ENCODE data around the gene TAS2R60.
A peak's percentile ranks its signal among the peaks of the same experiment; 100 is the strongest.
"Not testable (repeated sequence)": the region's sequence is repeated elsewhere in the genome, so short reads cannot be mapped to it uniquely, and the experiment has no call there.

The TAS2R60 gene, protein sequence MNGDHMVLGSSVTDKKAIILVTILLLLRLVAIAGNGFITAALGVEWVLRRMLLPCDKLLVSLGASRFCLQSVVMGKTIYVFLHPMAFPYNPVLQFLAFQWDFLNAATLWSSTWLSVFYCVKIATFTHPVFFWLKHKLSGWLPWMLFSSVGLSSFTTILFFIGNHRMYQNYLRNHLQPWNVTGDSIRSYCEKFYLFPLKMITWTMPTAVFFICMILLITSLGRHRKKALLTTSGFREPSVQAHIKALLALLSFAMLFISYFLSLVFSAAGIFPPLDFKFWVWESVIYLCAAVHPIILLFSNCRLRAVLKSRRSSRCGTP

DNA sequence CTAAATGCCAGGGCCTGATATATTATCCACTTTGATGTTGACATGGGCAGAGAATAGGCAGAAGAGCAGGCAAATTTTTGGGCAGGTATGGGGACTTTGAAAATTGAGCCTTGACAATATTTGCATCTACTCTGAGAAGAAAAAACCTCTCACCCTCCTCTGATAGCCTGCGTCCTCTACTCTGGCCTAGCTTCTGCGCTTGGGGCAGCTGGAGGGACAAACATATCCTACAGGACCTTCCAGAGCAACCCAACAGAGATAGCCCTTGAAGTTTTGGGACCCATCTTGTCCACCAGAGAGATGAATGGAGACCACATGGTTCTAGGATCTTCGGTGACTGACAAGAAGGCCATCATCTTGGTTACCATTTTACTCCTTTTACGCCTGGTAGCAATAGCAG is at the start of gene TAS2R60:
Gene TAS2R60, plus strand, starts transcription at position 301 of the 400 bp plus-strand sequence. Its CDS starts 0 bp downstream, at position 301.
- DNase-seq = no peak

DNA sequence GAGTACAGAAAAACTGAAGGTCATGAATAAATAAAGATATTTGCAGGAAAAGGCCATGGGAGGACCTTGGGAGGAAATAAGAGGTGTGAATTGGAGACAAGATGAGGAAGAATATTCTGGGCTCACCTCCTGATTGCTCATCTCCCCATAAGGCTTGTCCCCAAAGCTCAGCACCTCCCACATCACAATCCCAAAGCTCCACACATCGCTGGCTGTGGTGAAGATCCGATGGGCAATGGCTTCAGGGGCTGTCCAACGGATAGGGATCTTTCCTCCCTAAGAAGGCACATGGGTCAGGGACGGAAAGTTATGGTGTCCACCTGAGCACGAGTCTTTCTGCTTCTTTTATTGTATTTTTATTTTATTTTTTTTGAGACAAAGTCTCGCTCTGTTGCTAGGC is 49.2 kb upstream of the TAS2R60 start:
- DNase-seq = no peak

DNA sequence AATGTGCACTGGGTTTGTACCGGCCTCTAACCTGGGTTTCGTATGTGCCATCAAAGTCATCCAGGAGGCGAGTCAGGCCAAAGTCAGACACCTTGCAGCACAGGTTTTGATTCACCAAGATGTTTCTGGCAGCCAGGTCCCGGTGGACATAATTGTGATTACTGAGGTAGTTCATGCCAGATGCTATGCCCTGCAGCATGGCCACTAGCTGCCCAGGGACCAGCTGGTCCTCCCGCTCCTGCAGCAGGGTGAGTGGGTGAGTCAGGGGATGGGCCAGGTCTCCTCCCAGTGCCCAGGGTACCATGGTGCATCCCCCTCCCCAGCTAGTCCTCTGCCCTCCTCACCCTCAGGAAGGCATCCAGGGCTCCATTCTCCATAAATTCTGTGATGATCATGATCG is 48.5 kb upstream of the TAS2R60 start:
- no peak for DNase-seq

DNA sequence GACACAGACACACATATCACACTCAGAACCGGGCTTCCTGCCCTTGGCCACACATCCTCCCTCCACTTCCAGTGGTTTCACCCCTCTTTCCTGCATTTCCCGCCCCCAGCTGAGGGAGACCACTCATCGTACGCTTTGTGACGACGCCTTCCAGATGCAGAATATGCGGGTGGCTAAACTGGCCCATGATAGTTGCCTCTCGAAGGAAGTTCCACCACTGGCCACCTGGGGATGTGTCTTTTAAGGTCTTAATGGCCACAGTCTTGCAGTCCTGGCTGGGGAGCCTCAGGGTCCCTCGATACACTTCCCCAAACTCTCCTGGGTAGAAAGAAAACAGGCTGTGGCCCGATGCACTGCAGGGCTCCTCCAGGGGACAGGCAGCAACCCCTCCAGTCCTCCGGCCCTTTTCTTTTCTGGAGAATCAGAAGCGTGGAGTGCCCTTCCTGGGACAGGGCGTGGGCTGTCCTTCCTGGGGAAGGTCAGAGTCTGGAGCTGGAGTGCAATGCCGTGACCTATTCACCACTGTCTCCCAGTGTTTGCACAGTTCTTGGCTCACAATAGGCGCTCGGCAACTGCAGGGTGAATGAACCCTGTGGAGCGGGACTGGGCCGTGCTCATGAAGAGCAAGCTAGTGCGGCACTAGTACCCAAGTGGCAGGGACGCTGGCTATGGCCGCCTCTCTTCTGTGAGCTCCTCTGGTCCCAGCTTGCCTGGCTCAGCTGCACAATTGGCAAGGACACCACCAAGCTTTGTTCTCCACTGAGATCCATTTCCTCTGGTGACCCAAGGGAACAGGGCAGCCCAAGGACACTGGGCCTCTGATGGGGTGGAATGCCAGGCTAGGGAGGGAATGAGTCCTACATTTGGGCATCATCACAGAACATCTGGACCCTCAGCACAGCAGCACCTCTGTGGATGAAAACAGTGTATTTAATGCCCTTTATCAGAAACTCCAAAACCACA is 47.8 kb upstream of the TAS2R60 start:
- DNase-seq = no peak

DNA sequence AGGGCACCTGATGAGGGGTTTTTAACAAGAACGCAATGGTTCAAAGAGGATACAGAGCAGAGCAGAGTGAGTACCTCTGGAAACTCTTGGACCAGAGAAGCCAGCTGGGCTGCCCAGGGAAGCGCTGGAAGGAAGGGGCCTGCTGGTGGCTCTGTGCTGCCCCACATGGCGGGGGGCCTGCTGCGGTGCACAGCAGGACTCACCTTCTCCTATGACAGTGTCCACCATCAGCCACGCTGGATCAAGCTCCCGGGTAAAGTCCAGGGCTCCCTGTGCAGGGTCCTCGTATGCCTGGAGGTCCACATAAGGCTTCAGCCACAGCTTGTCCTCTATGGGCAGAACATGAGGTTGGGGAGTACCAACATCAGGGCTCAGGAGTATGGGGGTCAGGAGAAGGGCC is 47.1 kb upstream of the TAS2R60 start:
- no peak for DNase-seq

DNA sequence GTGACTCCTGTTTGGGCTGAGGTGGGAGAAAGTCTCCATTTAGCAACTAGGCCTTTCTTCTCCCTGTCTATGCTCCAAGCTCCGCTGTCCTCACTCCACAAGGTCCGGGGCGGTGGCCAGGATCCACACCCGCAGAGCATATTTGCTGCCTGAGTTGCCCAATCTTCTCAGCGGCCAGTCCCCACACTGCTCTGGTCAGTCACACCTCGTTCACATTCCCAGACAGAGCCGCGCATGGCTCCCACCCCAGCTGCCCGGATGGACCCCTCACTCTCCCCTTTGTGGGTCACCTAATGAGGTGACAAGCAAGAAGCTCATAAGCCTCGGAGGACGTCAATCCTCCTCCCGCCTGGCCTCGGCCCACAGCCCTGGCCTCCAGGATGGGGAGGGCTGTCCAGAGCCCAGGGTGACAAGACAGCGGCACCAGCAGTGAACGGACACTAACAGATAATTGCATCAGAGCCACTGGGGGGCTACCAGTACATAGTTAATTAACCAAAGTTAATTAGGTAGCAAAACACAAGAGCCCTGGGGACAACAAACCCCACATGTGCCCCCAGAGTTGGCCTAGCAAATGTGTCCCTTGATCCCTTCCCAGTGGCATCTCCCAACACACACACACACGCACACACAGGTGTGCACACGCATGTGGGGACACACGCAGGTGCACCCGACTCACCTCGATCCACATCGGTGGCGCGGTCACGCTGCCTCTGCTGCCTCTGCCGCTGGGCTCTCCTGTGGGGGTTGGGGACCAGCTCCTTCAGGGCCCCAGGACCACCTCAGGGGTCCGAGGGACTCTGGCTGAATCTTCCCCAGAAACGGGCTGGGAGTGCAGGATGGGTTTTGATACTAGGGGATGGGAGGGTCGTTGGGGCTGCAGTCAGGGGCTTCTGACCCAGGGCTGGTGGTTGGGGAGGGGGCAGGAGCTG is 46.4 kb upstream of the TAS2R60 start:
- DNase-seq = no peak

DNA sequence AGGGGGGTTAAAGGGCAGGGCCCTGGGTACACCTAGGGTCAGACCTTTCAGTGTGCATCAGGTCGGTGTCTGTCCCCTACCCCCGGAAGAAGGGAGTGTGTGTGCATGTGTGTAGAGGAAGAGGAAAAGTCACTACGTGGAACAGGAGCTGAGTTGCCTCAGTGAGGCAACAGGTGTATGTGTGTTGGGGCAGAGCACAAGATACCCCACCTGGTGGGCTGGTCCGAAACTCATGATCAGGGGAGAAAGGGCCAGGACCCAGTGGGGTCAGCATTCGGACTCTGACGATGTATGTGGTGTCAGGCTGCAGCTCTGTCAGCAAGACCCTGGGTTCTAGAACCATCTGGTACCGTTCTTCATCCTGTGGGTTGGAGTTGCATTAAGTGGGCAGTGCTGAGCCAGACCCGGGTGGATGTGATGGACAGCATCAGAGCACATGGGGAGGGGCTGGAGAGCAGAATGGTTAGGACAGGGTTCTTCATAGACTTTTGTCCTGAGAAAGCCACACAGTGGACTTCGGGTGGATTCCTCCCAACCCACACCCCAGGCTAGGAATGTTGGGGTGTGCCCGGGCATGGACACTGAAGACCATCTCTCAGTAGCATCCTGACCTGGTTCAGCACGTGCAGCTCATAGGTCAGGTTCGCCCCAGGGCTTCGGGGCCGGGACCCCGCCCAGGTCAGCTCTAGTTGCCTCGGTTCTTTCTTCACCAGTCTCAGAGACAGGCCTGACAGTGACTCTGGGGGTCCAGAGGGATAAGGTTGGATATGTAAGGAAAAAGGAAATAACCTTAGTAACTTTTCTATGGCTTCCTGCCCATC is 45.3 kb upstream of the TAS2R60 start:
- no peak for DNase-seq

DNA sequence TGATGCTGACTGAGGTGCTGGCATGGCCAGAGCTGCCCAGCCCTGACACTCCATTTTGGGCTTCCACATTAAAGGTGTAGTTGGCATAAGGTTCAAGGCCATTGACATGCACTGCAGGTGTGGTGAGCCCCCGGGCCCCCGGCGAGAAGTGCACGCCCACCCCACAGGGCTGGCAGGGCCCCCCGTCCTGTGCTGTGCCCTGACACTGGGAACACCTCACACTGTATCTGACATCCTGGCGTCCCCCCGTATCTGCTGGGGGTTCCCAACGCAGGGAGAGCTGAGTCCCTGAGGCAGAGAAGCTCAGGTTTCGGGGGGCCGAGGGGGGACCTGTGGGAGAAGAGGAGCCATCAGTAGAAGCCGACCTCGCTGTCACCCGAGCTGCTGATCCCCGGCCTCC is 44.6 kb upstream of the TAS2R60 start:
- DNase-seq = no peak

DNA sequence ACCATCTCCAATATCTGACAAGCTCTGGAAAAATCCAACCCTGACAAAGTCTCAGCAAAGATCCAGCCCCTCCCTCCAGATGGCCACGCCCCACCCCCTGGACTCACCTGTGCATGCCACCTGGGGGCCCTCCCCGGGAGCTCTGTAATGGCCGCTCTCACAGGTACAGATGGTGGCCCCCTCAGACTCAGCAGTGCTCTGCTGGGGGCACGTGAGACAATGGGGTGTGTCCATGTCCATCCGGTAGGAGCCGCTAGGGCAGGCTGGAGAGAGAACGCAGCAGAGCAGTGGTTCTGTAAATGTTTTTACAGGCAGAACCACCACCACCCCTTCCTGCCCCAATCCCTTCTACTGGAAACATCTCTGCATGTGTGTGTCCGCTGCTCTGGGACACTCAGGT is 44.1 kb upstream of the TAS2R60 start:
- DNase-seq = no peak

DNA sequence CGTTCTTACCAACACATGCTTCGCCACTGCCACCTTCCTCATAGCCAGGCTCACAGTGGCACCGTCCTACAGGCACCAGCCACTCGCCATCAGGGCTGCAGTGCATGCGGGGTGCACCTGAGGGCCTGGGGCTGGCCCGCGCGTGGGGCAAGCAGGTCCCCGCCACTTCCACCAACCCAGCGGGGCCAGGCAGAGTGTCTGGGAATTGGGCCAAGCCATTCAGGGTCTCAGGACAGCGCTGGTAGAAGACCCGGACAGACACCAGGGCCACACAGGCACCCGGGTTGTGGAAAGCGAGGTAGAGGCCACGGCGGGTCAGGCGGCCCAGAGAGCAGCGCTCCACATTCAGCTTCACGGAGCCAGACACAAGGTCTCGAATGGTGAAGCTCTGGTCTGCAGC is 43.6 kb upstream of the TAS2R60 start:
- DNase-seq = no peak

DNA sequence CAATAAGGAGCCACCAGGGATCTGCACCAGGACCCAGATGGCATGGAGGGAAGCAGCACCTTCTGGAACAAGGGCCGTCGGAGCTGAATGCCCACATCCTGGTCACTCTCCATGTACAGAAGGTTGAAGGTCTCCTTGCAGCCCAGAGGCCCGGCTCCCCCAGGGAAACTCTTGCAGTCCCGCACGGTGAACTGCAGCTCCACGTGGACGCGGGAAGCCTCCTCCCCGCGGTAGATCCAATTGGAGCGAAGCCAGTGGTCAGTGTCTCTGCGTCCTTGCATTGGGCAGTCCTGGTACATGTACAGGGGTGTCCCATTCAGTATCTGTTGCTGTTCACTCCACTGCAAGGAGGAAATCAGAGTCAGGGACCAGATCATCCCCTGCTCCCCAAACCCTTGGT is 42.0 kb upstream of the TAS2R60 start:
- no peak for DNase-seq

DNA sequence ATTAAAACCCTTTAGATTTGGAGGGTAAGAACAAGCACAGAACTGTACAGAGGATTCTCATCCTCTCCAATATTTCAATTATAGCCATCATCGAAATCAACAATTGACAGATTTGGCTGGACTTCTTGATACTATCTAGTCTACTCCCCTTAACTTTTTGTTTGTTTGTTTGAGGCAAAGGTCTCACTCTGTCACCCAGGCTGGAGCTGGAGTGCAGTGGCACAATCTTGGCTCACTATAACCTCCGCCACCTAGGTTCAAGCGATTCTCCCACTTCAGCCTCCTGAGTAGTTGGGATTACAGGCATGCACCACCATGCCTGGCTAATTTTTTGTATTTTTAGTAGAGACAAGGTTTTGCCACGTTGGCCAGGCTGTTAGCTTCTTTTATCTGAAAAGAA is 41.0 kb upstream of the TAS2R60 start:
- DNase-seq = not testable (repeated sequence)

DNA sequence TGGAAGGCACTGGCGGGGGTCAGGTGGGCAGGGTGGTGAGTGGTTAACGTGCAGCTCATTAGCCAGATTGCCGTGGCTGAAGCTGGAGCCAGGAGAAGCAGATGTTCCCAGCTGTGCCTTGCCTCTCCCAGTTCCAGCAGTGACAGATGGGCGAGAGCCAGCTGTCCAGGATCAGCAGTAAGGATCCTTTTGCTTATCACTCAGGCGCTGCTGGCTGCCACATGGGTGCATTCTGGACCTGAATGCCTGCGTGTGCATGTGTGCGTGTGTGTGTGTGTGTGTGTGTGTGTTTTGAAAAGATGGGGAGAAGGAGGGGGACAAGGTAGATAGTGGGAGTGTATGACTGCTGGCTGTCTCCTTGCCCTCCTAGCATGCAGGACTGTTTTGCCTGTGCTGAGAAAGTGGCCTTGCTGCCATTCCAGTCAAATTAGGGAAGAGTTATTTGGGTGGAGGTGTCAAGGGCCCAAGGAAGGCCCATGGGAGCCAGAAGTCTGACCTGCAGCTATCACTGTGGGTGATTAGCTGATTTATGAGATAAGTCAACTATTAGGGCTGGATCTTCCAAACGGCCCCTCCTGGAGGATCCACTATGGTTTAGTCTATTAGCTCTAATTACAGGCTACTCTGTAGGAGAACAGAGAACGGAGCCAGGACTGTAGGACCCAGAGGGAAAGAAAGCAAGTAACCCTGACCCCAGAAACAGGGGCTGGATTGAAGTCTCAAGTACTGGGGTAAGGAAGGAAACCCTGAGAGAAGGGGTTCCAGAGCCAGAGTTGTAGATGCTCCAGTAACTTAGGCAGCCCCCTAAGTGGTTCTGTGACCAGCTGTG is 37.9 kb upstream of the TAS2R60 start:
- peak; percentile 69 for DNase-seq

DNA sequence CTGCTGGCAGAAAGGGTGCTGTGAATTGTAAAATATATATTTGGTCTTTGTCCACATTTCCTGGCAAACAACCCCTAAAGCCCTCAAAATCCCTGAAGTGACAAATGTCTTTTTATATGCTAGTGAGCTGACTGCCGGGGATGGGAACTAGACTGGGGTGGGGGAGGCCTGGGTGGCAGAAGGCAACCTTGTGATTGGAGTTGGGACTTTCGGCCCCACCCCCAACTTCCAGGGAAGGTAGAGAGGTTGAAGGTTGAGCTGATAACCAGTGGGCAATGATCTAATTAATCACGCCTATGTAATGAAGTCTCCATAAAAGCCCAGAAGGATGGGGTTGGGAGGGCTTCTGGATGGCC is 37.3 kb upstream of the TAS2R60 start:
- no peak for DNase-seq

DNA sequence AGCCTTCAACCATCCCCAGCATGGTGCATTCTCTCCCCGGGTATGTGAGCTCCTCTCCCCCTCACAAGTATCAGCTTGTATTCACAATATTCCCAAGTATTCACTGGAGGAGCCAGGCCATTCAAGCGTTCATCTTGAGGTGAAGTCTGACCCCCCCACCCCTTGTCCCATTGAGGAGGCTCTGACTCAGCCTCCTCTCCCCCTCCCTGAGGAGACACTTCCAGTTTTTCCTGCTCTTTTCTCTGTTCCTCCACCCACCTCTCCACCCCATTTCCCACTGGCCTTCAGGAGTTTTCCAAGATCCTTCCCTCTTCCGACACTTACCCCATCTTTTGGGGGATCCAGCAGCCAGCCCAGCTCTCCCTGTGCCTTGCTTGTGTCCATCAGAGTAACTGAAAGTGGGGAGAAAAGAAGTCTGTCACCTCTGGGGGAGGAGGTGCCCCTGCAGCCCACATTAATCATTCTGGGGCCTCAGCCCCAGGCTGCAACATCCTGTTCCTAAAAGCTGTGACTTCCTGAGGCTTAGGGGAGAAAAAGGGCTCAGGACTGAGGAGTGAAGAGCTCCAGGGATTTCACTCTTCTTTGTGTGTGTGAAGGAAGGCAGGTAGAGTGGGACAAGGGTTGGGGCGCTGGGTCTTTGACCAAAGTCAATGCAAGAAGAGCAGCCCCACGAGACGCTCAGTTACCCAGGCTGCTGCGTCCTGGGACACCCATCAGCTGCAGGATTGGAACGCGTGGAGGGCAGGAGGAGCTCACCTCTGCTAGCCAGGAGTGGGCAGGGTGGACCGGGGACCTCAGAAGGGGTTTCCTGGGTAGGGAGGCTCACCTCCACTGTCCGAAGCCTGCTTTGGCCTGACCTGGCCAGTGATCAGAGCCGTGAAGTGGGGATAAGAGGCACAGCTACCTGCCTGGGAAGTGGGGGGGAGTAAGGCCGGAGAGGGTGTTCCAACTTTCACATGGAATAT is 35.7 kb upstream of the TAS2R60 start:
- DNase-seq = no peak

DNA sequence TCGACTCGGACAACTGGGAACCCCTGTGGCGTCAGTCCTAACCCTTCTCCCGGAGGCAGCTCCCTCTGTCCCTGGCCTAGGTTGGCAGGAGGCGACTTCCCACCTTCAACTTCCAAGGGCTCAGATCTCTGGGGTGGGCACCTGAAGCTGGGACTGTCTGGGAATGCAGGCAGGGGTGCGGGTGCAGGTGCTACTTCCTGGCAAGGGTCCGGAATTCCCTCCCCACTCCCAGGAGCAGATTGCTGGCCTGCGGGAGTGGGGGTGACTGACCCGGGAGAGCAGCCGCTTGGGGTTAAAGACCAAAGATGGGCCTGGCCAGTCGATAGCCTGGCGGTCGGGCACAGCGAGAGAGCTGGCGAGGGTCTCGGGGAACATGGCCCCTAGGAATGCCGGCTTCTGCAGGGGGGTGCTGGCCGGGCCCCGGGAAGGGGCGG is 35.0 kb upstream of the TAS2R60 start:
- DNase-seq = no peak

DNA sequence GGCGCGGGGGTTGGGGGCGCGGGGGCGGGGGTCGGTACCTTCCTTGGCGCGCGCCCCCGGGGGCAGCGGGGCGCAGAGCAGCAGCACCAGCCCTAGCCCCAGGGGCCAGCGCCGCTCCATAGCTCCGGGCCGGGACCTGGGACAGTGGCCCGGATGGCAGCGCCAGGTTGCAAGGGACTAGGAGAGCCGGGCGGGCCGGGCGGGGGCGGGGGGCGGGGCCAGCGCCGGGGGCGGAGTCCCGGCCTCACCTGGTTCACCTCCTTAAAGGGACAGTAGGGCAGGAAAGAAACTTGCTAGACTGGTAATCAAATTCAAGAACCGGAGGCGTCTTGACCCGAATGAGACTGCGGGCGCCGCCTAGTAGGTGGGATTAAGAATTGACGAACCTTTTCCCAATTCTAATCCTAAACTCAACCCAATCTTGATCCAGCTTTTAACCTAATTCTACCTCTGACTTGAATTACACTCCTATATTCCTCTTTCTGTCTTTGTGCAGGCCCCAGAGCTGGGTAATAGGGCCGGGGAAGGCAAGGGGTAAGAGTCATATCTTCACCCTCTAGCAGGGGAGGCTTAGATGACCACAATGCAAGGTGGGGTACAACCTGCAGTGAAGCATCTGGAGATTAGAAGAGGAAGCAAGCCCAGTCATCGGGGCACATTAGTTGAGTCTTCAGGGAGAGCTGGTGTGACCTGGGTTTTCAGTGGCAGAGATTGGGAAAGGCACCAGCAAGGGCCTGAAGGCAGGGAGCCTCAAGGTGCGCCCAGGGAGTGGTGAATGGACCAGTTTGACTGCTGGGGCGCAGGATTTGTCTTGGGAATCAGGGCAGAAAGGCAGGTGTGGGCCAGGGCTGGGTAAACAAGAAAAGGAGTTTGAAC is 34.3 kb upstream of the TAS2R60 start, which contains the start of gene EPHA1:
Gene EPHA1, minus strand, starts transcription at position 171 of the 876 bp plus-strand sequence. Its CDS starts 51 bp downstream, at position 120.
- DNase-seq = no peak

DNA sequence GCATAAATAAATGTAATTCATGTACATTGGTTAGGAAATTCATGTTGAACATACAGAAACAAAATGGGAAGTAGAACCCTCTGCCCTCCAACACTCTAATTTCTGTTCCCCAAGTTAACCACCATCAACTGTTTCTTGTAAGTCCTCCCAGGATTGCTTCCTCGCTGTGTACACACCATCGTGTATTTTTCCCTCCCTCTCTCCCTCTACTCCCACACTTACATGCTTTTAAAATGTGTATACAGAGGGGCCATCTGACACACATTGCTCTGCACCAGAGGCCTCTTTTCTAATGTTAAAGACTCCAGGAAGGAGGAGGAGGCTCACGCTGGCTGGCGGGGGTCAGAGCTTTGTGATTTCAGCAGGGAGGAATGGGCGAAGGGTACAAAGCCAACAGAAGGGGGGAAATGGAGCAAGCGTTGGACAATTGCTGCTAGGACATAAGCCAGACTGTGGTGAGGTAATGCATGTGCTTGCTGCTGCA is 32.7 kb upstream of the TAS2R60 start:
- DNase-seq = peak; percentile 74

Measured in right hindlimb (tissue), 1 donor.